Activated CD4-positive, alpha-beta T cell treated with anti-CD3 and anti-CD28 coated beads, Interleukin-2, amount 10 ng/mL, durations not matched to agents 7 days and 5 days (primary cell): ENCODE results near the gene NOL8. TPM values are rescaled to one million over a fixed set of nuclear protein-coding genes. Genes with fewer than 3 reads are reported as not detected.

Experiments used
- CTCF ChIA-PET: fragments of 350-600 bp; sonication (Branson Sonifier 250); formaldehyde crosslinking; loops from one replicate; lab custom pipeline; 2021; ENCODE audit warnings: antibody characterized with exemption; lab: Charles Lee
- POLR2A ChIA-PET: fragments of 350-600 bp; sonication (Branson Sonifier 250); formaldehyde crosslinking; loops from one replicate; lab custom pipeline; 2021; ENCODE audit warnings: antibody characterized with exemption; lab: Charles Lee
- DNase-seq: peaks from one replicate; pipeline ENCODE4 v3.0.0-alpha.2; 2020
- H3K27ac Mint-ChIP-seq: one replicate; pipeline ENCODE4 v1.8.0; 2021; ENCODE audit warnings: mild to moderate bottlenecking, moderate library complexity, mixed read lengths
- H3K27me3 Mint-ChIP-seq: one replicate; pipeline ENCODE4 v1.8.0; 2021; ENCODE audit warnings: mixed read lengths
- H3K36me3 Mint-ChIP-seq: one replicate; pipeline ENCODE4 v1.8.0; 2021; ENCODE audit warnings: low read depth, mixed read lengths
- H3K4me1 Mint-ChIP-seq: one replicate; pipeline ENCODE4 v1.8.0; 2021; ENCODE audit warnings: mixed read lengths
- H3K4me3 Mint-ChIP-seq: one replicate; pipeline ENCODE4 v1.8.0; 2021; ENCODE audit warnings: mild to moderate bottlenecking, moderate library complexity, mixed read lengths
- H3K9me3 Mint-ChIP-seq: one replicate; pipeline ENCODE4 v1.8.0; 2021; ENCODE audit warnings: mixed read lengths
- total RNA-seq, 2 experiments: library from RNA; stranded (reverse); gene quantifications; one replicate each; pipeline ENCODE4 v1.2.3, GENCODE V29; 2021

NOL8 gene
- total RNA-seq: 10 to 100 TPM; 58.0 to 73.0 TPM

GRCh38 chr9:92325269-92325990 lies at the start of gene NOL8, which contains the start of gene CENPP:
Gene NOL8 (minus strand): TSS chr9:92325350. CDS start chr9:92324161, 1,189 bp downstream.
Gene CENPP (plus strand): TSS chr9:92325953.
- peak; percentile 89 for DNase-seq
- POLR2A ChIA-PET: interaction anchor here (0.6 to 1.0 kb wide), 6 partner anchors 16 to 371 kb away, joined by 3 read pairs; partner anchors contain the start of gene IPPK
- Mint-ChIP-seq H3K27me3 (no peaks in the 10 kb centered on the region), H3K4me3 (peak within 1 kb of the TSS; percentile 99), H3K36me3 (peaks cover 18% of the 10 kb centered on the region), H3K4me1 (peaks cover 45% of the 10 kb centered on the region), H3K27ac (peak within 1 kb of the TSS; percentile 99), H3K9me3 (no peaks in the 10 kb centered on the region)
- CTCF ChIA-PET: interaction anchor here (1.0 to 1.4 kb wide), 4 partner anchors 16 to 466 kb away, joined by 3 to 5 read pairs (median 4); no protein-coding TSS in a partner anchor

DNA sequence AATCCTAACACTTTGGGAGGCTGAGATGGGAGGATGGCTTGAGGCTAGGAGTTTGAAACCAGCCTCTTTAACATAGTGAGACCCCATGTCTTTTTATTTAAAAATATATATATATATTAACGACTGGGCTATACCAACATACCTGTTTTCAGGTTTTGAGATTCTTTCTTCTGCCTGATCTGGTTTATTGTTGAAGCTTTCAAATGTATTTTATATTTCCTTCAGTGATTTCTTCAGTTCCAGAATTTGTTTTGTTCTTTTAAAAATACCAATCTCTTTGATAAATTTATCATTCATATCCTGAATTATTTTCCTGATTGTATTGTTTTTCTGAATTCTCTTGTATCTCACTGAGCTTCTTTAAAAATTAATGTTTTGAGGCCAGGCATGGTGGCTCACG lies 48.0 kb upstream of the NOL8 start:
- POLR2A ChIA-PET: no interaction called here
- Mint-ChIP-seq H3K27me3 (no peaks in the 10 kb centered on the region), H3K4me1 (peaks cover 8% of the 10 kb centered on the region)

DNA sequence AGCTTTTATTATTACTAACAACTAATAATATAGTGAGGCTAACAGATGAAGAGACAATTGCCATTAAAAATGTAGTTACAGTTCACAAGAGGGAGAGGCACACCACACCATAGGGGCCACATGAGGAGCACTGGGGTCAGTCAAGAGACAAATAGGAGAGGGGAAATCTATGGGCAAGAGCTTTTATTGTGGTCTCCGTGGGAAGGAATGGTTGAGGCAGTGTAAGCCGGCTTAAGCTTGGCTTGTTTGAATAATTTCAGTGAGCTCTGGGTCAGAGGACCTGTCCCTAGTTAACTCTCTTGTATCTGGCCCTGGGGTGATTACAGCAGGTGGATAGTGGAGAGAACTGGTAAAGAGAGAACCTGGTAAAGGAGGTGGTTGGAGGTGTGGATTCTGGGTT lies 43.9 kb upstream of the NOL8 start:
- DNase-seq: no peak
- no peaks in the 10 kb centered on the region for H3K27me3 Mint-ChIP-seq
- peaks cover 31% of the 10 kb centered on the region for H3K36me3 Mint-ChIP-seq
- H3K9me3 Mint-ChIP-seq: peaks cover 8% of the 10 kb centered on the region
- ChIA-PET POLR2A (interaction anchor here (0.6 kb wide), 1 partner anchor 47 kb away, joined by 3 read pairs; no protein-coding TSS in a partner anchor), CTCF (interaction anchor here (0.6 to 1.1 kb wide), 3 partner anchors 8 to 45 kb away, joined by 3 to 5 read pairs (median 3); no protein-coding TSS in a partner anchor)
- no peak overlapping the region for H3K27ac Mint-ChIP-seq
- H3K4me1 Mint-ChIP-seq: no peaks in the 10 kb centered on the region
- no peak overlapping the region for H3K4me3 Mint-ChIP-seq

More for the DNA sequence above, 48.0 kb upstream of the NOL8 start:
- DNase-seq: no peak
- Mint-ChIP-seq H3K27ac (no peak overlapping the region), H3K4me3 (no peak overlapping the region), H3K36me3 (peaks cover 34% of the 10 kb centered on the region), H3K9me3 (peaks cover 10% of the 10 kb centered on the region)
- CTCF ChIA-PET: no interaction called here

GRCh38 chr9:92360083-92360482 lies 34.9 kb upstream of the NOL8 start:
- Mint-ChIP-seq H3K27me3 (no peaks in the 10 kb centered on the region), H3K36me3 (peaks cover 24% of the 10 kb centered on the region), H3K9me3 (peaks cover 16% of the 10 kb centered on the region), H3K4me3 (no peak overlapping the region), H3K4me1 (peaks cover 7% of the 10 kb centered on the region), H3K27ac (no peak overlapping the region)
- ChIA-PET POLR2A (no interaction called here), CTCF (interaction anchor here (0.8 kb wide), 1 partner anchor 35 kb away, joined by 3 read pairs; no protein-coding TSS in a partner anchor)
- DNase-seq: no peak

DNA sequence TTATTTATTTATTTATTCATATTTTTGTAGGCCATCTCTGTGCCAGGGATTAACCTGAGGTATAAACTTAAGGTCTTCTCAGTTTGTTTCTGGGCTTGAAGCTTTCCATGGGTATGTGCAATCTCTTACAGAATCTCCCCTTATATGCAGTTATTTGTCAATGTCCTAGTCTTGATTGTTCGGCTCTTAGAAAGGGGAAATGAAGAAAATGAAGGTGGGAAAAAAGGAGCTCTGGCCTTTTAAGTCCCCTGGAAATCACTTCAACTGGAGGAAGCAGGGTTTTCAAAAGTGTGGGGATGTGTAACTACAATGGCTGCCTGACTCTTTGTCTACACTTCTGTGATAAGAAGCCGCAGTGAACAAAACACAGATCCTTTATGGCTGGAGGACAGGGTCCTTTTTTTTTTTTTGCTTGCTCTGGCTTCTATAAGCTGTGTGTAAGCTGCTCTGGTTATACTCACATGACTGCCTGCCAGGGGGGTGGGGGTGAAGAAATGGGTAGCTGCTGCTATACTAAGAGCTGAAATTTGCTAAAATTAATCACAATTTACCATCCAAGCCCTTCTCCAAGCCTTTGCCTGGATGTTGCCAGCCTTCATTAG lies 34.3 kb upstream of the NOL8 start:
- peaks cover 28% of the 10 kb centered on the region for H3K36me3 Mint-ChIP-seq
- no peaks in the 10 kb centered on the region for H3K27me3 Mint-ChIP-seq
- no peak for DNase-seq
- H3K9me3 Mint-ChIP-seq: peaks cover 19% of the 10 kb centered on the region
- H3K4me1 Mint-ChIP-seq: peaks cover 7% of the 10 kb centered on the region
- H3K27ac Mint-ChIP-seq: no peak overlapping the region
- POLR2A ChIA-PET: no interaction called here
- CTCF ChIA-PET: interaction anchor here (0.8 kb wide), 1 partner anchor 35 kb away, joined by 3 read pairs; no protein-coding TSS in a partner anchor
- no peak overlapping the region for H3K4me3 Mint-ChIP-seq

GRCh38 chr9:92353051-92353450 lies 27.9 kb upstream of the NOL8 start:
- CTCF ChIA-PET: no interaction called here
- Mint-ChIP-seq H3K27ac (no peak overlapping the region), H3K4me1 (peaks cover 2% of the 10 kb centered on the region), H3K4me3 (no peak overlapping the region), H3K27me3 (no peaks in the 10 kb centered on the region), H3K36me3 (peaks cover 55% of the 10 kb centered on the region), H3K9me3 (peaks cover 24% of the 10 kb centered on the region)
- POLR2A ChIA-PET: no interaction called here
- no peak for DNase-seq

- Mint-ChIP-seq H3K9me3 (peaks cover 13% of the 10 kb centered on the region), H3K27me3 (no peaks in the 10 kb centered on the region), H3K27ac (no peak overlapping the region), H3K36me3 (peaks cover 49% of the 10 kb centered on the region), H3K4me1 (peaks cover 2% of the 10 kb centered on the region), H3K4me3 (no peak overlapping the region)
- no peak for DNase-seq
- ChIA-PET CTCF (no interaction called here), POLR2A (no interaction called here)
Measured at GRCh38 chr9:92350740-92351133, 25.6 kb upstream of the NOL8 start.

DNA sequence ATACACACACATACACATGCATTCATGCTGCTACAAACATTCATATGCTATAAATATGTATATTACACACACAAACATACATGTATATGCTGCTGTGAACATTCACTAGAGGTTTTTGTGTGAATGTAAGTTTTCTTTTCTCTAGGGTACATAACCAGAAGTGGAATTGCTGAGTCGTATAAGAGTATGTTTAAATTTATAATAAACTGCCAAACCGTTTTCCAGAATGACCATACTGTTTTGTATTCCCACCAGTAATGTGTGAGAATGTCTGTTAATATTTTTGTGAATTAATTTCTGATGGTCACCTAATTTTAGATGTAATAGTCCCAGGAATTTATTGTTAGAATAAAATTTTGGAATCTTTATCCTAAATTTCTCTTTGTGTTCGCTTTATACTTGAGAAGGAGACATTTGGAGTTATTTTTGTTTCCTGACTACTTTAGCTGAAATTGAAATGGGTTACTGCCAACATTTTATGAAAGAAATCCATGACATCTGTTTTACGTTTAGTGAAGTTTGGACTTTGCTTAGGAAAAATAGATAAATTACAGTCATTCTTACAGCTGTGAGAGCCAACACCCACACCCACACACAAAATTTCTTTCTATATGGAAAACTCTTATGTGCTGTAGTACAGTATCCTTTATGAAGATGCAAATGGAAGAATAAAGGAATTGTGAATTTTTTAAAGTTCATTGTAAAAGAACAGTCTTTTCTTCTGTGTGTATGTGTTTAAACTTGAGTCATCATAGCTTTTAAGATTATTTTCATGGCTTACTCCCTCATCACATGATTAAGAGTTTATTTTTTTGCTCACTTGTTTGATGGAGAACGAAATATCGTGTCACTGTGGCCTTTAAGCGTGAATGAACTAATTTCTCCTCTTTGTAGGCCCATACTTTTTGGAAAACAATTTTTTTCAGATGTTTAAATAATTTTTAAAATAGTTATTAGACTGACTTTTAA lies 24.9 kb upstream of the NOL8 start:
- H3K27ac Mint-ChIP-seq: no peak overlapping the region
- H3K9me3 Mint-ChIP-seq: peaks cover 13% of the 10 kb centered on the region
- H3K4me3 Mint-ChIP-seq: no peak overlapping the region
- H3K4me1 Mint-ChIP-seq: peaks cover 2% of the 10 kb centered on the region
- ChIA-PET POLR2A (no interaction called here), CTCF (interaction anchor here (0.5 kb wide), 1 partner anchor 119 kb away, joined by 3 read pairs; no protein-coding TSS in a partner anchor)
- no peaks in the 10 kb centered on the region for H3K27me3 Mint-ChIP-seq
- DNase-seq: no peak
- peaks cover 49% of the 10 kb centered on the region for H3K36me3 Mint-ChIP-seq

- H3K36me3 Mint-ChIP-seq: peaks cover 33% of the 10 kb centered on the region
- no peak overlapping the region for H3K27ac Mint-ChIP-seq
- ChIA-PET POLR2A (no interaction called here), CTCF (no interaction called here)
- DNase-seq: no peak
- H3K4me3 Mint-ChIP-seq: no peak overlapping the region
- H3K27me3 Mint-ChIP-seq: no peaks in the 10 kb centered on the region
- peaks cover under 1% of the 10 kb centered on the region for H3K4me1 Mint-ChIP-seq
- H3K9me3 Mint-ChIP-seq: peaks cover 6% of the 10 kb centered on the region
Measured at GRCh38 chr9:92345582-92345981, 20.4 kb upstream of the NOL8 start.

DNA sequence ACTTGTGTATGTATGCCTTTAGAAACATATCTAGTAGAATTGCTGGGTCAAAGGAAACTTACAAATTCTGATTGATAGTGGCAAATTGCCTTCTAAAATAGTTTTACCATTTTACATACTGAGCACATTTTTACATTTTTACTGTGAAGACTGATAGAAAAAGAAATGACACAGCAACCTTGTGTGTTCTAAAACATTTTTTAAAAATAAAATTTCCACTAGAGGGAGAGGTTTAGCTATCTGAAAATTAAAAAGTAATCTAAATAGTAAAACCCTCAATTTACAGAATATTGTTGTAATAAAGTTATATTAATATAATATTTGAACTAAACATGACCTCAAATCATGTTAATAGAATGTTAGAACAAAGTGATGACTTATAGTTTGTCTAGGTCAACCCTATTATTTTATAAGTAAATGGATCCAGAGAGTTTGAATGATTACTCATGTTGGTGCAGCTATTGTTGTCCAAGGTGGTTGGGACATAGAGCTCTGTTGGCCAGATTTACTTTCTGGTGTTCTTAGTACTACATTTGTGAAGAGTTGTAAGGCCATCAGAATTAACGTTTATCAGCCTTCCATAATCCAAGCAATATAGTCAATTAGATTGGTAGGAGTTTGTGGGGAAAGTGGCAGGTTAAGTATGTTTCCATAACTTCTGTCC lies 17.8 kb upstream of the NOL8 start:
- ChIA-PET POLR2A (no interaction called here), CTCF (no interaction called here)
- H3K36me3 Mint-ChIP-seq: peaks cover 46% of the 10 kb centered on the region

DNA sequence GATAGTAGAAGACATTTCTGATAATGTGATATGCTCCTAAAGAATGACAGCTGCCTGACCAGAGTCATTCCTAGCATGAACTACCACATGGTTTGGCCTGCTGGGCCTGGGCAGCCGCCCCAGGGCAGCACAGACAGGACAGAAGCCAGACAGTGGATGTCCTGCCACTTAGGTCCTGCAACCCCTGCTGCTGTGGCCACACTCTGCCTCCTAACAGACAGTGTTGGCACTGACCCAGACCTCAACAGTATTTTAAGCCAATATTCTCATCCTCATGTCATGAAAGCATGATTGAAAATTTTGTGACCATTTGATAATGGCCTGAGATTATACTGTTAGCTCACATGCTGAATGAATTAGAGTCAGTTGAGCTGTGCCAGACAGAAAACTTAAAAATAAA lies 16.4 kb upstream of the NOL8 start:
- Mint-ChIP-seq H3K36me3 (peaks cover 45% of the 10 kb centered on the region), H3K4me1 (no peaks in the 10 kb centered on the region), H3K27ac (no peak overlapping the region), H3K9me3 (peaks cover 6% of the 10 kb centered on the region), H3K27me3 (no peaks in the 10 kb centered on the region), H3K4me3 (no peak overlapping the region)
- ChIA-PET POLR2A (no interaction called here), CTCF (no interaction called here)
- DNase-seq: no peak

More for the DNA sequence above, 17.8 kb upstream of the NOL8 start:
- H3K4me3 Mint-ChIP-seq: no peak overlapping the region
- no peaks in the 10 kb centered on the region for H3K27me3 Mint-ChIP-seq
- DNase-seq: no peak
- H3K4me1 Mint-ChIP-seq: no peaks in the 10 kb centered on the region
- H3K9me3 Mint-ChIP-seq: peaks cover 6% of the 10 kb centered on the region
- H3K27ac Mint-ChIP-seq: no peak overlapping the region

DNA sequence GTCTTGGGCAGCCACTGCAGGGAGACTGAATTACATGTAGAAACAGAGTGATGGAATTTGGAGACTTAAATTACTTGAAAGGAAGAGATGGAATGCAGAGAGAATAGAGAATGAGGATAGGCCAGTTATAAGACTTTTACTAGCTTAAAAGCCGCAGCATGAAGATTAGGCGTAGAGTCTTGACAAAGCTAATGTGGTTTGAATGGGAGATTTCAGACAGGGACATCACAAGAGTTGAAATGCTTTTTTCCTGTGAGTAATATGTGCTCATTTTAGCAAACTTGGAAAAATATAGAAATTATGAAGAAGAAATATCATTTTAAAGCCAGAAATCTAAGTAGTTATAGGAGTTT lies 8.1 kb upstream of the NOL8 start:
- CTCF ChIA-PET: interaction anchor here (1.6 kb wide), 1 partner anchor 32 kb away, joined by 3 read pairs; no protein-coding TSS in a partner anchor
- Mint-ChIP-seq H3K4me1 (peaks cover 3% of the 10 kb centered on the region), H3K27me3 (no peaks in the 10 kb centered on the region), H3K27ac (no peak overlapping the region), H3K4me3 (no peak overlapping the region), H3K36me3 (peaks cover 21% of the 10 kb centered on the region), H3K9me3 (no peaks in the 10 kb centered on the region)
- POLR2A ChIA-PET: no interaction called here
- no peak for DNase-seq
